Gastrocnemius medialis (tissue), 4 donors: ENCODE data around the gene TSC22D2. TPM values are rescaled to one million over a fixed set of nuclear protein-coding genes. Genes with fewer than 3 reads are reported as not detected.

Experiments used
- ATAC-seq, 2 donors: fragments of 150-250 bp; one replicate each; pipeline ENCODE4 v1.9.1; 2016
- DNase-seq, 2 donors: peaks; one replicate each; pipeline ENCODE4 v3.0.0-alpha.2; 2019
- H3K27ac ChIP-seq, 4 donors: fragments of 200-600 bp; sonication (generic); 1 replicate in 1 of 4; 2 replicates in 3 of 4; pipeline ENCODE4 v1.5.1; 2016 to 2018; ENCODE audit warnings: mild to moderate bottlenecking in 2 of 4, moderate library complexity in 1 of 4
- H3K27me3 ChIP-seq, 3 donors: fragments of 200-600 bp; sonication (generic) in 2 of 3; 1 replicate in 1 of 3; 2 replicates in 2 of 3; pipeline versions ENCODE4 v1.5.1 to v1.6.0; 2016 to 2019; ENCODE audit warnings: mild to moderate bottlenecking in 1 of 3, moderate library complexity in 1 of 3
- H3K36me3 ChIP-seq, 2 donors: fragments of 200-600 bp; sonication (generic) in 1 of 2; one replicate each; pipeline ENCODE4 v1.5.1; 2017 to 2018
- H3K4me1 ChIP-seq, 2 donors: fragments of 200-600 bp; sonication (generic) in 1 of 2; one replicate each; pipeline ENCODE4 v1.5.1; 2016 to 2017; ENCODE audit warnings: mild to moderate bottlenecking in 2 of 2
- H3K4me3 ChIP-seq, 4 donors: fragments of 200-600 bp; sonication (generic) in 3 of 4; 1 replicate in 1 of 4; 2 replicates in 3 of 4; pipeline ENCODE4 v1.5.1; 2016 to 2019; ENCODE audit warnings: mild to moderate bottlenecking in 2 of 4
- H3K9me3 ChIP-seq, 3 donors: fragments of 200-600 bp; sonication (generic) in 2 of 3; 1 replicate in 1 of 3; 2 replicates in 2 of 3; pipeline ENCODE4 v1.5.1; 2016 to 2019
- CTCF ChIP-seq, 5 experiments: fragments of 450-650 bp in 3 of 5; fragments of 200-600 bp in 2 of 5; sonication (generic) in 2 of 5; IDR thresholded peaks in 4 of 5; conservative IDR thresholded peaks in 1 of 5; 1 replicate in 4 of 5; 2 replicates in 1 of 5; pipeline ENCODE4 v1.5.1; 2016 to 2019; ENCODE audit warnings: antibody characterized with exemption in 5 of 5, mild to moderate bottlenecking in 3 of 5, moderate library complexity in 3 of 5
- POLR2A ChIP-seq, 2 donors: fragments of 450-650 bp; IDR thresholded peaks; one replicate each; pipeline ENCODE4 v1.6.1; 2017; ENCODE audit warnings: antibody characterized with exemption in 2 of 2, mild to moderate bottlenecking in 2 of 2, moderate library complexity in 2 of 2
- in situ Hi-C, 4 donors: fragments of 200-750 bp; cut with MboI; loops; one replicate each; pipeline versions ENCODE4 v1.15.0 to v1.8.0; 2017; ENCODE audit warnings: low sequenced_read_pairs in 4 of 4
- intact Hi-C: fragments of 100-400 bp; cut with DNase I; formaldehyde crosslinking; loops from one replicate; pipeline ENCODE4 v1.15.1; 2023; ENCODE audit warnings: low total_unique reads
- total RNA-seq, 4 donors: library from RNA; depleted of rRNA; stranded (reverse); fragments of >200 nt; gene quantifications; one replicate each; pipeline versions ENCODE4 v1.1.0 to v1.2.3, GENCODE V29; 2016

The TSC22D2 gene
- total RNA-seq, 4 donors from 2014 or later, result 12.9 to 16.1 (median 14.0) TPM

DNA sequence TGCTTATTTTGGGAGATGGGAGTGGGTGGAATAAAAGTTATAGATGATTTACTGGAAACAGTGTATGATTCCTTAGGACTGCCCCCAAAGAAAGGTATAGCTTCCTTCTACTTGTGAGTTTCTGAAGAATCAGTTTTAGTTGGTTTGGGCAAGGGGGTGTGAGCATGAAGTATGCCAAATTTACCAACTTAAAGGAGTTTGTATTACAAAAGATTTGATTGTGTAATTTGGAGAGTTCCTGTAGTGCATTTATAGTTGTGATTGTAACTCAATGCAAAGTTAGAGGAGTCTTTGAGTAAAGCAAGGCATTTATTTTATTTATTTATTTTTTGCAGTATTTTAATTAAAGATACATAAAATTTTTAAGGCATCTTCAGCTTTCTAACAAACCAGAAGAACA lies 42.8 kb downstream of the TSC22D2 start:
- Histone ChIP-seq H3K9me3 (no peaks in the 10 kb centered on the region), H3K27ac (no peak overlapping the region), H3K4me1 (peaks cover 30 to 45% of the 10 kb centered on the region in 2 donors), H3K27me3 (no peaks in the 10 kb centered on the region), H3K4me3 (no peak overlapping the region), H3K36me3 (no peaks in the 10 kb centered on the region)
- intact Hi-C loops (no loop called here), in situ Hi-C loops (no loop called here)
- DNase-seq (no peak), ATAC-seq (no peak)
- TF ChIP-seq POLR2A (IDR thresholded peaks at IDR 0.05) (no peak), CTCF (IDR thresholded peaks at IDR 0.05 in 4 of 5, conservative IDR thresholded peaks at IDR 0.05 in 1 of 5) (no peak)

- ATAC-seq, result no peak
- no peak overlapping the region for H3K4me3 ChIP-seq
- no peak for TF ChIP-seq CTCF (IDR thresholded peaks at IDR 0.05 in 4 of 5, conservative IDR thresholded peaks at IDR 0.05 in 1 of 5)
- TF ChIP-seq POLR2A (IDR thresholded peaks at IDR 0.05), result no peak
- no peak overlapping the region for H3K27ac ChIP-seq
- no peaks in the 10 kb centered on the region for H3K9me3 ChIP-seq
- intact Hi-C loops, result no loop called here
- peaks cover 30 to 45% of the 10 kb centered on the region in 2 donors for H3K4me1 ChIP-seq
- H3K27me3 ChIP-seq, result no peaks in the 10 kb centered on the region
- in situ Hi-C loops, result no loop called here
- no peak for DNase-seq
- no peaks in the 10 kb centered on the region for H3K36me3 ChIP-seq
Measured at GRCh38 chr3:150451329-150452048, 43.4 kb downstream of the TSC22D2 start.

GRCh38 chr3:150453353-150453752 lies 45.3 kb downstream of the TSC22D2 start:
- in situ Hi-C loops, result no loop called here
- Histone ChIP-seq H3K4me1 (peaks cover 30 to 36% of the 10 kb centered on the region in 2 donors), H3K9me3 (no peaks in the 10 kb centered on the region), H3K27ac (no peak overlapping the region), H3K27me3 (no peaks in the 10 kb centered on the region), H3K36me3 (peaks cover 0 to 11% of the 10 kb centered on the region in 2 donors), H3K4me3 (no peak overlapping the region)
- no peak for DNase-seq
- TF ChIP-seq POLR2A (IDR thresholded peaks at IDR 0.05) (no peak), CTCF (IDR thresholded peaks at IDR 0.05 in 4 of 5, conservative IDR thresholded peaks at IDR 0.05 in 1 of 5) (no peak)
- intact Hi-C loops, result no loop called here
- ATAC-seq, result no peak

- H3K4me1 ChIP-seq, result peaks cover 26 to 33% of the 10 kb centered on the region in 2 donors
- DNase-seq (no peak), ATAC-seq (peak in 1 of 2 donors; percentile 45)
- peak overlapping the region in 2 of 4 donors; percentile 24 to 41 for H3K27ac ChIP-seq
- intact Hi-C loops, result no loop called here
- H3K4me3 ChIP-seq, result no peak overlapping the region
- no peaks in the 10 kb centered on the region for H3K27me3 ChIP-seq
- no peaks in the 10 kb centered on the region for H3K9me3 ChIP-seq
- TF ChIP-seq POLR2A (IDR thresholded peaks at IDR 0.05) (no peak), CTCF (IDR thresholded peaks at IDR 0.05 in 4 of 5, conservative IDR thresholded peaks at IDR 0.05 in 1 of 5) (no peak)
- H3K36me3 ChIP-seq, result peaks cover 0 to 19% of the 10 kb centered on the region in 2 donors
- in situ Hi-C loops, result no loop called here
Measured at GRCh38 chr3:150454085-150454484, 46.0 kb downstream of the TSC22D2 start.
